ENCODE data around the gene DGKZ.

DNA sequence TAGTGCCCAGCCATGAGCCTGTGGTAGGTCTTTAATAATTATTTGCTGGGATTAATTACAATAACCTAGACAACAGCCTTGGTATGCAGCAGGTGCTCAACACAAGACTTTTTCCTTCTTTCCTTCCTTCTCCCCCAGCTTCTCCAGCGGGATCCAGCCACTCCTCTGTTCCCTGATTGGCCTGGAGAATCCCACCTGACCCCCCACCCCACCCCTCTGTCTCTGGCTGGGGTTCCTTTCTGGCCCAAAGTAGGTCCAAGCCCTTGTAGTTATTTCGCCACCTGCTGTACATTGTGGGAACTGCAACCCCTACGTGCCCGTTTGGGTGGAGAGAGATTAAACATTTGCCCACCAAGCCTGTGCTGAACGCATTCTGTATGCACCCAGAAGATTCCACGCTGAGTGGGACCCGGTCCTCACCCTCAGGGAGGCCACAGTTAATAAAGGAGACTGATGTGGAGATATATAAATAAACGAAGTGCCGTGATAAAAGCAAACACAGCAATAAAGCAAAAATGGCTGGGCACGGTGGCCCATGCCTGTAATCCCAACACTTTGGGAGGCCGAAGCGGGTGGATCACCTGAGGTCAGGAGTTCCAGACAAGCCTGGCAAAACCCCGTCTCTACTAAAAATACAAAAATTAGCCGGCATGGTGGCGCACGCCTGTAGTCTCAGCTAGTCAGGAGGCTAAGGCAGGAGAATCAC is 32.1 kb upstream of the DGKZ start:
- no peak for TF ChIP-seq POLR2A (IDR thresholded peaks at IDR 0.05)
- TF ChIP-seq, protein P1, sequence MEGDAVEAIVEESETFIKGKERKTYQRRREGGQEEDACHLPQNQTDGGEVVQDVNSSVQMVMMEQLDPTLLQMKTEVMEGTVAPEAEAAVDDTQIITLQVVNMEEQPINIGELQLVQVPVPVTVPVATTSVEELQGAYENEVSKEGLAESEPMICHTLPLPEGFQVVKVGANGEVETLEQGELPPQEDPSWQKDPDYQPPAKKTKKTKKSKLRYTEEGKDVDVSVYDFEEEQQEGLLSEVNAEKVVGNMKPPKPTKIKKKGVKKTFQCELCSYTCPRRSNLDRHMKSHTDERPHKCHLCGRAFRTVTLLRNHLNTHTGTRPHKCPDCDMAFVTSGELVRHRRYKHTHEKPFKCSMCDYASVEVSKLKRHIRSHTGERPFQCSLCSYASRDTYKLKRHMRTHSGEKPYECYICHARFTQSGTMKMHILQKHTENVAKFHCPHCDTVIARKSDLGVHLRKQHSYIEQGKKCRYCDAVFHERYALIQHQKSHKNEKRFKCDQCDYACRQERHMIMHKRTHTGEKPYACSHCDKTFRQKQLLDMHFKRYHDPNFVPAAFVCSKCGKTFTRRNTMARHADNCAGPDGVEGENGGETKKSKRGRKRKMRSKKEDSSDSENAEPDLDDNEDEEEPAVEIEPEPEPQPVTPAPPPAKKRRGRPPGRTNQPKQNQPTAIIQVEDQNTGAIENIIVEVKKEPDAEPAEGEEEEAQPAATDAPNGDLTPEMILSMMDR (IDR thresholded peaks at IDR 0.05) = peak; percentile 79 to 97 (median 88)
